Natural killer cell (primary cell): ENCODE results near the gene FGFR1OP2. TPM values are rescaled to one million over a fixed set of nuclear protein-coding genes. Genes with fewer than 3 reads are reported as not detected.

Experiments
- ATAC-seq, 3 donors: fragments of 150-1000 bp in 2 of 3; fragments of 200-7000 bp in 1 of 3; cut with Tn5 transposase; 1 replicate in 1 of 3; 2 replicates in 2 of 3; pipeline ENCODE4 v1.10.0; 2021; ENCODE audit warnings: mild to moderate bottlenecking in 2 of 3, moderate library complexity in 2 of 3
- DNase-seq, 2 donors: peaks; one replicate each; pipeline versions ENCODE4 v3.0.0 to v3.0.0-alpha.2; 2013 to 2021; ENCODE audit warnings: mixed read lengths in 1 of 2
- H3K27ac ChIP-seq: one replicate; pipeline ENCODE4 v1.5.1; 2013; ENCODE audit warnings: mild to moderate bottlenecking, low read length
- H3K27me3 ChIP-seq: one replicate; pipeline ENCODE4 v1.6.1; 2013; ENCODE audit warnings: low read length; ENCODE audit not compliant: control insufficient read depth, insufficient read depth
- H3K36me3 ChIP-seq: one replicate; pipeline ENCODE4 v1.6.1; 2013; ENCODE audit warnings: low read length; ENCODE audit not compliant: control insufficient read depth, insufficient read depth
- H3K4me1 ChIP-seq: one replicate; pipeline ENCODE4 v1.6.1; 2013; ENCODE audit warnings: low read length; ENCODE audit not compliant: control insufficient read depth, insufficient read depth
- H3K4me3 ChIP-seq: one replicate; pipeline ENCODE4 v1.5.1; 2013; ENCODE audit warnings: low read length
- H3K9me3 ChIP-seq: one replicate; pipeline ENCODE4 v1.6.1; 2013; ENCODE audit warnings: low read length; ENCODE audit not compliant: control insufficient read depth, insufficient read depth
- H3K27ac Mint-ChIP-seq, 2 donors: one replicate each; pipeline ENCODE4 v1.8.0; 2022; ENCODE audit warnings: mild to moderate bottlenecking in 2 of 2, mixed read lengths in 2 of 2, moderate library complexity in 1 of 2
- H3K27me3 Mint-ChIP-seq, 2 donors: one replicate each; pipeline ENCODE4 v1.8.0; 2022; ENCODE audit warnings: low read depth in 2 of 2, mixed read lengths in 2 of 2
- H3K36me3 Mint-ChIP-seq: one replicate; pipeline ENCODE4 v1.8.0; 2022; ENCODE audit warnings: mixed read lengths
- H3K4me1 Mint-ChIP-seq, 2 donors: one replicate each; pipeline ENCODE4 v1.8.0; 2022; ENCODE audit warnings: mixed read lengths in 2 of 2
- H3K4me3 Mint-ChIP-seq: one replicate; pipeline ENCODE4 v1.8.0; 2022; ENCODE audit warnings: mild to moderate bottlenecking, moderate library complexity, mixed read lengths
- H3K9me3 Mint-ChIP-seq, 2 donors: one replicate each; pipeline ENCODE4 v1.8.0; 2022; ENCODE audit warnings: mixed read lengths in 2 of 2
- CTCF ChIP-seq: fragments of 200-600 bp; IDR thresholded peaks from one replicate; pipeline ENCODE4 v1.8.0; 2022; ENCODE audit warnings: antibody characterized with exemption
- WGBS: methylation state at CpG from one replicate; pipeline ENCODE4 v1.1.7; 2013; ENCODE audit warnings: missing lambda C conversion rate; ENCODE audit not compliant: insufficient coverage; 5-methylcytosine and 5-hydroxymethylcytosine counted together
- intact Hi-C: fragments of 100-400 bp; cut with micrococcal nuclease; formaldehyde crosslinking; loops from one replicate; pipeline ENCODE4 v1.14.2; 2022
- total RNA-seq, 4 donors: library from RNA; stranded (reverse); fragments of 120-200 nt in 1 of 4; gene quantifications; one replicate each; pipeline versions ENCODE4 v1.2.3 to v1.2.4, GENCODE V29; 2013 to 2022

The FGFR1OP2 gene
- total RNA-seq, 3 donors from 2014 or later (not counting 1 experiment from before 2014, with no cell fraction given): 43.3 to 59.9 (median 45.3) TPM

GRCh38 chr12:27014859-27015729, 76.8 kb downstream of the FGFR1OP2 start:
- Histone ChIP-seq H3K4me1 (peaks cover 20% of the 10 kb centered on the region), H3K27ac (peak overlapping the region; percentile 94), H3K36me3 (no peaks in the 10 kb centered on the region), H3K27me3 (no peaks in the 10 kb centered on the region), H3K9me3 (no peaks in the 10 kb centered on the region), H3K4me3 (peak overlapping the region; percentile 30)
- H3K4me1 Mint-ChIP-seq: peaks cover 36 to 42% of the 10 kb centered on the region in 2 donors
- H3K36me3 Mint-ChIP-seq: no peaks in the 10 kb centered on the region
- TF ChIP-seq CTCF: no peak
- H3K4me3 Mint-ChIP-seq: peak overlapping the region; percentile 89
- intact Hi-C loops: loop anchor here (1.0 to 10.0 kb wide), 8 partner anchors 7 to 1770 kb away; partner anchors contain the start of genes FGFR1OP2, ITPR2, MED21 and STK38L
- H3K9me3 Mint-ChIP-seq: no peaks in the 10 kb centered on the region
- ATAC-seq (no peak), DNase-seq (no peak)
- peak overlapping the region; percentile 95 to 100 for H3K27ac Mint-ChIP-seq
- no peaks in the 10 kb centered on the region for H3K27me3 Mint-ChIP-seq
- 37% methylated on average over 10 of the region's 12 CpGs for WGBS

- intact Hi-C loops: loop anchor here (1.0 to 10.0 kb wide), 5 partner anchors 127 to 1771 kb away; partner anchors contain the start of gene ITPR2
- Histone ChIP-seq H3K4me3 (no peak overlapping the region), H3K27ac (peak overlapping the region; percentile 94), H3K9me3 (no peaks in the 10 kb centered on the region), H3K36me3 (no peaks in the 10 kb centered on the region), H3K4me1 (peaks cover 20% of the 10 kb centered on the region), H3K27me3 (no peaks in the 10 kb centered on the region)
- no peaks in the 10 kb centered on the region for H3K27me3 Mint-ChIP-seq
- no peaks in the 10 kb centered on the region for H3K36me3 Mint-ChIP-seq
- peak overlapping the region; percentile 89 for H3K4me3 Mint-ChIP-seq
- DNase-seq: peak in 1 of 2 donors; percentile 70
- peak overlapping the region; percentile 95 to 100 for H3K27ac Mint-ChIP-seq
- WGBS: no CpG with 5 or more reads among the region's 2 CpGs
- H3K4me1 Mint-ChIP-seq: peaks cover 30 to 36% of the 10 kb centered on the region in 2 donors
- ATAC-seq: no peak
- peak; percentile 51 for TF ChIP-seq CTCF
- no peaks in the 10 kb centered on the region for H3K9me3 Mint-ChIP-seq
Measured at GRCh38 chr12:27015730-27016076, 77.4 kb downstream of the FGFR1OP2 start.

Other genes starting within 250 kb of the FGFR1OP2 start
- 10 to 100 TPM; 59.1 to 70.7 (median 68.2) TPM for gene ITPR2, start 105.3 kb upstream of the FGFR1OP2 start, total RNA-seq
- gene INTS13, start 489 bp upstream of the FGFR1OP2 start, total RNA-seq: 10 to 100 TPM; 17.5 to 20.8 (median 19.8) TPM
- 10 to 100 TPM; 32.1 to 48.4 (median 42.6) TPM for gene TM7SF3, start 75.9 kb downstream of the FGFR1OP2 start, total RNA-seq
- 10 to 100 TPM; 82.7 to 95.9 (median 93.8) TPM for gene MED21, start 84.1 kb downstream of the FGFR1OP2 start, total RNA-seq
- not detected for gene C12orf71, start 144.1 kb downstream of the FGFR1OP2 start, total RNA-seq